ENCODE results near the gene KDELR1.

KDELR1 gene

DNA sequence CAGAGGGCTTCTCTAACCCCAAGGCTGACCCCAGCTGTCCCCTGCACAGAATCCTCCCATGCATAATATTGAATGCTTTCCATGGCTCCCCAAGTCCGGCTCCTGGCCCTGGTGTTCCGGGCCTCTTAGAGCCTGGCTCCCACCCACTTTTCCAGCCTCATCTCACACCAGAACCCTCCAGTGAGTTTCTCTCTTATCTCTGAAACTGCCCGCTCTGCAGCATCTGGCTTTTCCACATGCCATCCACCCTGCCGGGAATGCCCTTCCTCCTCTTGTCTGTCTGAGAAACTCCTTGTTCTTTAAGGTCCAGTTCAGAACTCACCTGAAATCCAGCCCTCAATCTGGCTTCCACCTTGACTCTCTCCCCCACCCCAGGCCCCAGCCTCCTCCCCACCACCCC is 20.4 kb downstream of the KDELR1 start:
- no peak for DNase-seq

DNA sequence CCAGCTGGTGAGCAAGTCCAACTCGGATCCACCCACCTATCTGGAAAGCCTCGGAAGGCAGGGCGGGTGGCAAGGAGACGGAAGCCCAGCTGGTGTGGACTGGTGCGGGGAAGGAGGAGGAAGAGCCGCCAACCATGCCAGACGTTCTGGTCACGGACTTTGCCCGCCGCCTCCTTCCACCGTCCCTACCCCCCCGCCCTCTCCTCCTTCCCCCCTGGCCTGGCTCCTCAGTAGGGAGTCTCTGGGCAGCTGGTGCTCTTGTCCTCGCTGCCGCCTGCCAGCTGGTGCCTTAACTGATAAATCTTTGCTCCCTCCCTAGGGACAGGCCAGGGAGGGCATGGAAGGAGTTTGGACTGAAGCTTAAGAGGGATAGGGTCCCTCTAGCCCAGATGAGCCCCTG is 22.4 kb downstream of the KDELR1 start:
- peak; percentile 5 for DNase-seq

DNA sequence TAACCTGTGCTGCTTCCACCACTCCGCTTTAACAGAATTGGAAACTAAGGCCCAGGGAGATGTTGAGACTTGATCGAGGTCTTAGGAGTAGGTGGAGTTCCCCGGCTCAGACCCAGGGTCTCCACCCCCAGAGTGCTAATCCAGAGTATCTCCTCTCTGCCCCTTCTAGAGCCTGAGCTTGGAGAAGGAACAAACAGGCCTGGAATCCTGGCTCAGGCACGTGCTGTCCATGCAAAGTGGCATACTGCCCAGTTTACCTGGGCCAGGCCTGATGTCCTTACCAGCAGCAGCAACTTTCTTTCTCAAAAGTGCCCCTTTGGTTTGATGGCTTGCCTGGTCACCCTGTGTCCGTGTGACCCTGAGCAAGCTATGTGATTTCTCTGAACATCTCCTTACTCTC is 23.5 kb downstream of the KDELR1 start:
- DNase-seq = no peak

DNA sequence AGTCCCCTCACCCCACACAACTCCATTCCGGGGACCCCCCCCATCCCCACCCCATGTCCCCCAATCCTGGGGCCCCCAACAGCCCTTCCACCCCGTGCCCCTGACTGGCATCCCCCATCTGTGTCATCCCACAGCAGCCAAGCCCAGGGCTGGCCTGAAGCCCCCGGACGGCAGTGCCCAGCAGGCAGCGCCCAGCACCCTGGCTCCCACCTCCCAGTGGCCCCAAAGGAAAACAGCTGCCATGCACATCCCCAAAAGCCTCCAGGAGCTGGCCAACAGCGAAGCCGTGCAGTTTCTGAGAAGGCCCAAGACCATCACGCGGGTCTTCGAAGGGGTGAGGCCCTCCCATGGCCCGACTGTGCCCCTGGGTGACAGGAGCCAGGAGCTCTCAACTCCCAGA is 25.7 kb downstream of the KDELR1 start:
- DNase-seq = no peak

DNA sequence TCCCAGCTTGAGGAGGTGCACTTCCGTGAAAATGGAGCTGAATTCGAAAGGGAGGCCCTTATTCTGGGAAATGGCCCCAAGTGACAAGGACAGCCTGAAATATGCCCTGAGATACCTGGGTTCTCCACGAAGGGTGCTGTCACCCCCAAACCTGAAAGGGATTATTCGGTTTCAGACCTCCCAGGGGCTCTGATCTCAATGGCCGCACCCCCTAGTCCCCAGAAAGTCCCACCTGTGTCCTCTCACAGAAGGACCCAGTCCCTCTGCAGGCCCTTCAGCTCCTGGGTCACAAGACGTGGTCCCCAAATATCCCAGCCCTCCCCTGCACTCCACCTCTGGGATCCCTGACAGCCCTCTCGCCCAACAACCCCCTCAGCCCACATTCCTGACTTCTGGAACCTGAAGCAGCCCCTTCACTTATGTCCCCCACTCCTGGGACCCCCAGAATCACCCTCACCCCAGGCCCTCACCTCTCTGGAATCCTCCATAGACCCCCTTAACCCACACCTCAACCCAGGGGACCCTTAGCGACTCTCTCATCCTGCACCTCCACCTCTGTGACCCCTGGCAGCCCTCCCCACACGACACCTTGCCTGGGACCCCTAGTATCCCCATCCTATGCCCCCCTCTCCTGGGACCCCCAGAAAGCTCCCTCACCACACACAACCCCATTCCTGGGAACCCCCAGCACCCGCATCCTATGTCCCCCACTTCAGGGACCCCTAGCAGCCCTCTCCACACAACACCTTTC is 26.6 kb downstream of the KDELR1 start:
- no peak for DNase-seq

DNA sequence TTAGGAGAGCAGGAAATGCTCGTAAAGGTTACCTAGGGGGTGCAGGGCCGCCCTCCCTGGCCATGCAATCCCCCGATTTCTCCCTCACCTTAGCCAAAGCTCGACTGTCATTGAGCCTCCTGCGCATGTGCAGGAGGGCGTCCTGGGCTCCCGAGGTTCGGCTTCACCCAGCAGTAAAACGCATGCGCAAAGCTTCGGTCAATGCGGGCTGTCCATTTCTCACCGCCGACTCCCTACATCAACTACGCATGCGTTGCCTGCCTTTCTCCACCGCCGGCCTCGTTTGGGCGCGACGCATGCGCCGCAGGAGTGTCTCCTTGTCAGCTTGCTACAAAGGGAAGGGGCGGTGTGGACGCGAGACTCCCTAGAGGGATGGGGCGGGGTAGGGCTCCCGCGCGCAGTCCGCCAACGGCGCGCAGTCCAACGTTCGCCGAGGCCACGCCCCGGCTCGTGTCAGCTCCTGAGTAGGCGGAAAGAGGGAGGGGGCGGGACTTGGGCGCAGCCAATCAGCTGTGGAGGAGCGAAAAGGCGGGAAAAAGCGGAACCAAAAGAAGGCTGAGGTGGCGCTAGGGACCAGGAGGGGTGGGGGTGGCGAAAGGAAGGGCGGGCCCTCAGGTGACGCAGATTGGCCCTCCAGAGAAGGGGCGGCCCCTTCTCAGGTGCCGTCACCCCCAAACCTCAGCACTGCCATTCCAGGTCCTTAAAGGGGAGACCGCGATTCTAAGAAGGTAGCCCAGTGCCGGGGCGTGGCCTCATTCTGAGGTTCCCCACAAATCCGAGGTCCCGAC is 27.3 kb downstream of the KDELR1 start, which contains the start of the genes SYNGR4 and TMEM143:
TSS of gene SYNGR4 (plus strand) at position 558 of the 788 bp plus-strand sequence. CDS start 1,476 bp downstream, outside the sequence.
TSS of gene TMEM143 (minus strand) at position 131 of the 788 bp plus-strand sequence. CDS start at position 111, 20 bp downstream.
- DNase-seq = peak; percentile 98

DNA sequence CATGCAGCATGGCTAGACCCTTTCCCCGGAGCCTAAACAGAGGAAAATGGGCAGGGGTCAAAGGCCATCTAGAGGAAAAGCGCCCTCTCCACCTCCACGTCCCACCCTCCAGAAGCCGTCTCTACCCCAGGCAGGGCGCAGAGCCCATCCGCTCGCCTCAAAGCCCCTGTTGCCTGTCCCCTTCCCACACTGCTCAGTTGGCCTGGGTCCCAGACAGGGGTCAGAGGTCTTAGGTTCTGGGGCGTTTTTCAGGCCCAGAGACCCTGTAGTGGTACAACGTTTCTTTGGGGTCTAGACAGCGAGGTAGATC is 27.9 kb downstream of the KDELR1 start:
- DNase-seq = no peak

DNA sequence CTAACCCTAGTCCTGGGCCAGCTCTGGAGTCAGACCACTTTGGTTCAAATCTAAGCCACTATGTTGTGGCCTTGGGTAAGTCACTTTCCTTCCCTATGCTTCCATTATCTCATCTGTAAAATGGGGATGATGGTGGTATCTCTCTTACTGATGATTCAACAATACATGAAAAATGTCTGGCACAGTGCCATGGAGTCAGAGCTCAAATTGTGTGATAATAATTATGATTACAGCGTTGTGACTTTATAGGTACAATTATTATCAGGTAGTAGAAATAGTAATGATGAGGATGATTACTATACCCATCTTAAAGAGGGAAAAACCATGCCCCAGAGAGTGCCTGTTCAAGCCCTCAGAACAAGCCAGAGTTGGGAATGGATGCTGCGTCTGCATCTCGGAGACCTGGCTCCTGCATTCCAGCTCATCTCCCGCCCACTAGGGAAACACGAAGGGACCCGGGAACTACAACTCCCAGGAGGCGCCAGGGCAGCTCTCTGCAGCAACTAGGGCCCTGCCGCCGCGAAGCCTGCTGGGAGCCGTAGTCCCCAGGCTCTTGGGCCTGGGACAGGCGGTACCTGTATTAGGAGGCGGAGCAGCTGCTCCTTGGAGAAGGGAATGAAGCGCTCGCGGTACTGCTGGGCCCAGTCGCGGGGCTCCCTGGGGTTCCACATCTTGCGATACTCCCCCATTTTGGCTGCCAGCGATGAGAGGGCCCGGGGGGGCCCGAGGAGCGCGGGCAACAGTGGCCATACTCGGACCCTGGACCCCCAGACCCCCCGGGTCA is 28.4 kb downstream of the KDELR1 start:
- DNase-seq = peak; percentile 95

DNA sequence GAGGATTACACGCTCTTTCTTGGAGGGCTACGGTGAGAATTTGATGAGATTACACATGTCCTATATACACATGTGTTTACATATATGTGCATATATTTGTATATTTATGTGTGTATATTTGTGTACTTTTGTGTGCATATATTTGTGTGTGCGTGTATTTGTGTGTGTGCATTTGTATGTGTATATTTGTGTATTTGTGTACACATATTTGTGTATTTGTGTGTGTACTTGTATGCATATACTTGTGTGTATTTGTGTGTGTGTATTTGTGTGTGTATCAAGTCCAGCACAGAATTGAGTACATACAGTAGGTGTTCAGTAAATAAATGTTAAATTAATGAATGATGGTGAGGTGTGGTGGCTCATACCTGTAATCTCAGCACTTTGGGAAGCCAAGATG is 29.4 kb downstream of the KDELR1 start:
- DNase-seq = no peak

DNA sequence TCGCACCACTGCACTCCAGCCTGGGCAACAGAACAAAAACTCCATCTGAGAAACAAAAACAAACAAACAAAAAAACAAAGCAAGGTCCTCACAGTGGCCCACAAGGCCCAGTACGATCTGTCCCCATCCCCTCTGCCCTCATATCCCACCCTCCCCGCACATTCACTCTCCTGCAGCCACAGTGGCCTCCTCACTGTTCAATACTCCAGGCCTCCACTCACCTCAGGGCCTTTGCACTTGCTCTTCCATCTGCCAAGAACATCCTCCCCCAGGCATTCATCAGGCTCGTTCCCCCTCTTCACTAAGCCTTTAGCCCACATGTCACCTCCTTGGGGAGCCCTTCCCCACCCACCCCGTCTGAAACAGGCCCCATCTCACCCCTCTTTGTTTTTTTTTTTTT is 32.2 kb downstream of the KDELR1 start:
- no peak for DNase-seq

DNA sequence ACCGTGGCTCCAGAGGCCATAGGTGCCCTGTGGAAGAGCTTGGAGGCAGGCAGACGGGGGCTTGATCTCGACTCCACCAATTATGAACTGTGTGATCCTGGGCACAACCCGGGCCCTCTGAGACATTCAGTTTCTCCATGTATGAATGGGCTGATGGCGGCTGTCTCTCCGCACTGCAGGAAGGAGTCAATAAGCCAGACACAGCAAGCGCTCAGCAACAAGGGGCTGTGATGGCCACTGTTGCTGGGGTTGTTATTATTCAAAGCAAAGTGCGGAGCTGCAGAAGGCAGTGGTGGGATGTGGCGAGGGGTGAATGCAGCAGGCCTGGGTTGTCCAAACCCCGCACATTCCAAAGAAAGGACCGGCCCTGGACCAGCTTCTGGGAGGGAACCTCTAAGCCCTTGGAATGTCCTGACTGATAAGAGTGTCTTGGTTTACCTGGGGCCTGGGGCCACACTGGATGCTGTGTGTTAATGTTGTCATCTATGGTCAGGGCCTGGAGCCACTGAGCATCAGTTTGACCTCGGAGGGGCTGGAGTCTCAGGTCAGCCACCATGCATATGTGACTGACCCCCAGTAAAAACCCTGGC is 35.9 kb downstream of the KDELR1 start:
- no peak for DNase-seq

DNA sequence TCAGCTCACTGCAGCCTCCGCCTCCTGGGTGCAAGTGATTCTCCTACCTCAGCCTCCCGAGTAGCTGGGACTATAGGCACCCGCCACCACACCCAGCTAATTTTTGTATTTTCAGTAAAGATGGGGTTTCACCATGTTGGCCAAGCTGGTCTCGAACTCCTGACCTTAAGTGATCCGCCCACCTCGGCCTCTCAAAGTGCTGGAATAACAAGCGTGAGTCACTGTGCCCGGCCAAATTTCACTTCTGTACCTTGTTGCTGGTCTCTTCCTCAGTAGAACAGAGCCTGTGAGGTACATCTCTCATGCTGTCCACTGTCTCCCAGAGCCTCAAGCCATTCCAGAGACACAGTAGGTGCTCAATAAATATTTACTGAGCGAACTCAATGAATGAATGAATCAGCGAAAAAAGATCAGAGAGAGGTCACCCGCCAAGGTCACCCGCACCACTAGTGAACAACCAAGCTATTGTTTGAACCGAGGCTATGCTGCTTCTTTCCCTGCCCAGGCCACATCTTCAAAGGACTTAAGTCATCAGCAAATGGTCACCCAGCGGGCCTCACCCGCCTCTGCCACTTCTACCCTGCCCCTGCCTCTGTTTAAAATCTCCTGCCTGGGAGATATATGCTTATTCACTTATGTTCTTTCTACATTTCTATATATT is 36.9 kb downstream of the KDELR1 start:
- DNase-seq = no peak

DNA sequence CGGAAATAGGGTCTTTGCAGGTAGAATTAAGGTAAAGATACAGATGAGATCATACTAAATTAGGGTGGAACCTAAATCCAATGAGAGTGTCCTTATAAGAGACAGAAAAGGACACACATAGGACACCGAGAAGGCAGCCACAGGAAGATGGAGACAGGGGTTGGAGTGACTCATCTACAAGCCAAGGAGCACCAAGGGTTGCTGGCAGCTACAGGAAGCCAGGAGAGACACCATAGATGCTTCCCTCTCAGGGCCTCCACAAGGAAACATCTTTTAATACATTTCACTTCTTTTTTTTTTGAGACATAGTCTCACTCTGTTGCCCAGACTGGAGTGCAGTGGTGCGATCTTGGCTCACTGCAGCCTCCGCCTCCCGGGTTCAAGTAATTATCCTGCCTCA is 37.7 kb downstream of the KDELR1 start:
- DNase-seq = no peak

DNA sequence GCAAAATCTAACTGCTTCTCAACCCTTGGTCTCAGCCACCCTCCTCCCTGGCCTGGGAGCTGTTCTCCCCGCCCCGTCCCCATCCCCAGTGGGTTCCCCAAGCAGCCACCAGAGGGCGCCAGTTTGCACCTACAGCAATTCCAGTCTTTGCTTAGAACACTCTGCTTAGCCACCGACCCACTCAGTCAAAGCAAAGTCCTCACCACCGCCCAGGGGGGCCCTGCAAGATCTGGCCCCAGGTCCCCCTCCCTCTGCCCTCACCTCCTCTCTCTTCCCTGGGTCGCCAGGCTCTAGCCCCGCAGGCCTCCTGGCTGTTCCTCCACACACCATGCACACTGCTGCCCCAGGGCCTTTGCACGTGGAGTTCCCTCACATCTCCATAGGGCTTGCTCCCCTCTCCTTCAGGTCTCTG is 40.0 kb downstream of the KDELR1 start:
- DNase-seq = peak; percentile 26

DNA sequence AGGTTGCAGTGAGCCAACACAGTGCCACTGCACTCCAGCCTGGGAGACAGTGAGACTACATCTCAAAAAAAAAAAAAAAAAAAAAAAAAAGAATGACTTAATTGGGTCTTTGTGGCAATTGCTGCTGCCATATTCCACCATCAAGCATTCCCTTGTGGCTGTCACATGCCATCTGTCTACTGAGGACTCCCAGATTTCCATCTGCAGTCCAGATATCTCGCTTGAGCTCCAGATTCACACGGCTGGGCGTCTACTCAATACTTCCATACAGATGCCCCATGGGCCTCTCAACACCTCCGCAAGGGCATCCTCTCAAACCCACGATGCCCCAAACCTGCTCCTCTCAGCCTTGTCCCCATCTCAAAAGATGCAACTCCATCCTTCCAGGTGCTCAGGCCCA is 40.5 kb downstream of the KDELR1 start:
- DNase-seq = no peak

DNA sequence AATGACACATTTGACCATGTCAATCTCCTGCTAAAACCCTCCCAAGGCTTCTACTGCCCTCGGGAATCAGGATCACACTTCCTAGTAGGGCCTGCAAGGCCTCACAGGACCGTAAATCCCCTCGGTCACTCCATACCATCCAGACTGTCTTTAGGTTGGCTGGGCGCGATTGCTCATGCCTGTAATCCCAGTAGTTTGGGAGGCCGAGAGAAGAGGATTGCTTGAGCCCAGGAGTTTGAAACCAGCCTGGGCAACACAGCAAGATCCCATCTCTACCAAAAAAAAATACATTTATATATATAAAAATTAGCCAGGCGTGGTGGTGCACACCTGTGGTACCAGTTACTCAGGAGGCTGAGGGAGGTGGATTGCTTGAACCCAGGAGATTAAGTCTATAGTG is 42.6 kb downstream of the KDELR1 start:
- DNase-seq = no peak

DNA sequence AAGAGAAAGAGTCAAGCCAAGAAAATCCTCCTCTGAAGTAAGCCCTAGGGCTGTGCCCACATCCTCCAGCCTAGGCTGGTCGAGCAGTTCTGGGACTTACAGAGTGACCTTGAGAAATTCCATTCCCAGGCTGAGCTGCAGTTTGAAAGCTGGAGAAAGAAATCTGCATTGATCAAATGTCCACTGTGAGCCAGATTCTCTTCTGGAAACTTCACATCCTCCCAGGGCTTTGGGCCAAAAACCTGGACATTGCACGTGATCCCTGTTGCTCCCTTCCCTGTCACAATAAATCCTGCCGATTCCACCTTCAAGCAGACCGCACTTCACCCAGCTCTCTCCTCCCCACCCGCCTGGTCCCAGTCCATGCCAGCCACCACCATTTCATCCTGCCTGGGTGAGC is 43.3 kb downstream of the KDELR1 start:
- no peak for DNase-seq

DNA sequence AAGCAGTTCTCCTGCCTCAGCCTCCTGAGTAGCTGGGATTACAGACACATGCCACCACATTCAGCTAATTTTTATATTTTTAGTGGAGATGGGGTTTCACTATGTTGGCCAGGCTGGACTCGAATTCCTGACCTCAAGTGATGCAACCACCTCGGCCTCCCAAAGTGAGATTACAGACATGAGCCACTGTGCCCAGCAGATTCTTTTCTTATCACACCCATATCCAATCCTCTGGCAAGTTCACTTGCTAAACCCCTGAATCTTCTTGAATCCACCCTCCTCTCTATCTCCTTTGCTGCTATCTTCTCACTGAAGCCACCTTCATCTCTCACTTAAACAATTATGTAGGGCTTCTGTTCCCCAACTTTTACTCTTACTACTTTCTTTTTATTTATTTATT is 45.2 kb downstream of the KDELR1 start:
- no peak for DNase-seq

DNA sequence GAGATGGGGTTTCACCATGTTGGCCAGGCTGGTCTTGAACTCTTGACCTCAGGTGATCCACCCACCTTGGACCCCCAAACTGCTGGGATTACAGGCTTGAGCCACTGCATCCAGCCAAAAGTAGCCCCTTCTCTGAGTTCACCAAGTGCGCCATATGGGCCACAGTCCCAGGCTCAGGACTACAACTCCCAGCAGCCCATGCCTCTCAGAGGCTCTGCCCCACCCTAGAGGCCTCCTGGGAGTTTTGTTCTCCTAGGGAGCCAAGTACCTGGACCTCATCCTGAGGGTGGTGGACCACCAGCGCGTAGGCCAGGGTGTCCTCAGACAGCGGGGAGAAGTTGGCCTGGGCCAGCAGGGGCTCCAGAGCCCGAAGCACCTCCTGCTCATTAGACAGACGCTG is 46.5 kb downstream of the KDELR1 start:
- DNase-seq = no peak

DNA sequence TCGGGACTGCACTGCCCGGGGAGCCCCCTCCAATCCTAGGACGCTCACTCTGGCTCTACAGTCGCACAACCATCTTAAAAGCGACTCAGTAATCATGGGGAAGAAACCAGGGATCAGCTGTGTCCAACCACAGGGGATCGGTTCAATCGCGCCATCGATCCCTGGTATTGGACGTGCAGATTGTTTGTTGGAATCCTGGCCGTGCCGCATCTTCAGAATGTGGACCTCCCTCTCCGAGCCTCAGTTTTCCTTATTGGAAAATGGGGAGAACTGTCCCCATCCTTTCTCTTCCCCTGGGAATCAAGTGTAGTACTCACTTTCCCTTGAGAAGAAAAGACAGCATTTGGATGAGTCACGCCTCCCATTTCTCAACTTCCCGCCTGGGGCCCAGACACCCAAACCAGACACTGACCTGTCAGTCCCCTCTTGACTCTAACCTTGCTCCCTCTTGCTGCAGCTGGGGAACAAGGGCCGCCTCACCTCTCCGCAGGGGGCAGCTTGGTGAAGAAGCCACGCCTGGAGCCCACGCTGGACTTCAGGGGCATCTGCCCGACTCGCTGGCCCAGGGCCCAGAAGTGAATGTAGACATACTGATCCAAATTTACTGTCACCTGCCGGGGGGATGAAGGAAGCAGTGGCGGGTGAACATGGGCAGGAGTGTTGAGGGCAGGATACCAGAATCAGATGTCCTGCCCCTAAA is 48.4 kb downstream of the KDELR1 start:
- DNase-seq = no peak

DNA sequence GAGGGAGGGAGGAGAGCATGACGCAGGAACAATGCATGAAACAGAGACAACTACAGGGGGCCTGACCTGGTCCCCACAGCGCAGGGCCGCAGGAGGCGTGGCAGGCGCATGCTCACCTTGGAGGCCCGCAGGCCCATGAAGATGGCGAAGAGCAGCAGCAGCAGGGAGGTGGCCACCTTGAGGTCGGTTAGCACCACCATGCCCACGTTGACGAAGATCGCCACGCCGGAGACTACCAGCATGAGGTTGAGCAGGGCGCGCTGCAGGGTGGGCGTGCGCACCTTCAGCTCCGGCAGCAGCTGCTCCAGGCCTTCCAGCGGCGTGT is 49.0 kb downstream of the KDELR1 start:
- no peak for DNase-seq
